Measurements from ENCODE around the gene DEPDC1B. TPM values are rescaled to one million over a fixed set of nuclear protein-coding genes. Genes with fewer than 3 reads are reported as not detected.
A peak's percentile ranks its signal among the peaks of the same experiment; 100 is the strongest.

Gene DEPDC1B
- total RNA-seq, 1 experiment from 2014 or later, result 22.2 TPM

DNA sequence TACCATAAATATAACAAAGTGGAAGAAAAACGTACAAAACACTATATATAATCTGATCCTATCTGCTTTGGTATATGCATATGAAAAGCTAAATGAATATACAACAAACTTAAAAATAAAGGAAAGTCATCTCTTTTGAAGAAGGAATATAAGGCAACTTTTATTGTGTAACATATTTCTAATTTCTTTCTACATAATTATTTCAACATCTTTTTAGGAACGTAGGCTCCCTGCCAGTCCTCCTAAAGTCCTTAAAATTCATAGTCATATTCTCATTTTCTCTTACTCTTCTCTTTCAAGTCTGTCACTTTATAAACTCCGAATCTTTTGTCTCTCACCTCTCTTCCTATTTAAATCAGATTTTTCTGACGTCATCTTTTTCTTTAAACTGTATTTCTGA is 9.6 kb downstream of the DEPDC1B start:
- in situ Hi-C loops (cut with HindIII; ENCODE audit: low pct_unique_long_range_greater_than_20kb, low sequenced_read_pairs) (no loop called here), intact Hi-C loops (cut with micrococcal nuclease; ENCODE audit: unreplicated experiment) (no loop called here)
- H3K27me3 ChIP-seq (ENCODE audit: control insufficient read depth, insufficient read depth, low read length), result no peaks in the 10 kb centered on the region
- no peaks in the 10 kb centered on the region for H3K9me3 ChIP-seq (ENCODE audit: control insufficient read depth, insufficient read depth, low read depth, low read length)
- no peak overlapping the region for H3K4me3 ChIP-seq (ENCODE audit: low read depth in 2 of 2, low read length in 2 of 2)
- TF ChIP-seq POLR2AphosphoS5 (IDR thresholded peaks at IDR 0.05; ENCODE audit: low read depth, low read length) (no peak), SIN3A (IDR thresholded peaks at IDR 0.05; ENCODE audit: borderline replicate concordance, insufficient read depth, low read depth, low read length) (no peak), TCF7L2 (IDR thresholded peaks at IDR 0.05; ENCODE audit: low read depth, low read length) (no peak)
- TF ChIP-seq, protein P1, sequence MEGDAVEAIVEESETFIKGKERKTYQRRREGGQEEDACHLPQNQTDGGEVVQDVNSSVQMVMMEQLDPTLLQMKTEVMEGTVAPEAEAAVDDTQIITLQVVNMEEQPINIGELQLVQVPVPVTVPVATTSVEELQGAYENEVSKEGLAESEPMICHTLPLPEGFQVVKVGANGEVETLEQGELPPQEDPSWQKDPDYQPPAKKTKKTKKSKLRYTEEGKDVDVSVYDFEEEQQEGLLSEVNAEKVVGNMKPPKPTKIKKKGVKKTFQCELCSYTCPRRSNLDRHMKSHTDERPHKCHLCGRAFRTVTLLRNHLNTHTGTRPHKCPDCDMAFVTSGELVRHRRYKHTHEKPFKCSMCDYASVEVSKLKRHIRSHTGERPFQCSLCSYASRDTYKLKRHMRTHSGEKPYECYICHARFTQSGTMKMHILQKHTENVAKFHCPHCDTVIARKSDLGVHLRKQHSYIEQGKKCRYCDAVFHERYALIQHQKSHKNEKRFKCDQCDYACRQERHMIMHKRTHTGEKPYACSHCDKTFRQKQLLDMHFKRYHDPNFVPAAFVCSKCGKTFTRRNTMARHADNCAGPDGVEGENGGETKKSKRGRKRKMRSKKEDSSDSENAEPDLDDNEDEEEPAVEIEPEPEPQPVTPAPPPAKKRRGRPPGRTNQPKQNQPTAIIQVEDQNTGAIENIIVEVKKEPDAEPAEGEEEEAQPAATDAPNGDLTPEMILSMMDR (IDR thresholded peaks at IDR 0.05), result no peak
- TF ChIP-seq, protein P2, sequence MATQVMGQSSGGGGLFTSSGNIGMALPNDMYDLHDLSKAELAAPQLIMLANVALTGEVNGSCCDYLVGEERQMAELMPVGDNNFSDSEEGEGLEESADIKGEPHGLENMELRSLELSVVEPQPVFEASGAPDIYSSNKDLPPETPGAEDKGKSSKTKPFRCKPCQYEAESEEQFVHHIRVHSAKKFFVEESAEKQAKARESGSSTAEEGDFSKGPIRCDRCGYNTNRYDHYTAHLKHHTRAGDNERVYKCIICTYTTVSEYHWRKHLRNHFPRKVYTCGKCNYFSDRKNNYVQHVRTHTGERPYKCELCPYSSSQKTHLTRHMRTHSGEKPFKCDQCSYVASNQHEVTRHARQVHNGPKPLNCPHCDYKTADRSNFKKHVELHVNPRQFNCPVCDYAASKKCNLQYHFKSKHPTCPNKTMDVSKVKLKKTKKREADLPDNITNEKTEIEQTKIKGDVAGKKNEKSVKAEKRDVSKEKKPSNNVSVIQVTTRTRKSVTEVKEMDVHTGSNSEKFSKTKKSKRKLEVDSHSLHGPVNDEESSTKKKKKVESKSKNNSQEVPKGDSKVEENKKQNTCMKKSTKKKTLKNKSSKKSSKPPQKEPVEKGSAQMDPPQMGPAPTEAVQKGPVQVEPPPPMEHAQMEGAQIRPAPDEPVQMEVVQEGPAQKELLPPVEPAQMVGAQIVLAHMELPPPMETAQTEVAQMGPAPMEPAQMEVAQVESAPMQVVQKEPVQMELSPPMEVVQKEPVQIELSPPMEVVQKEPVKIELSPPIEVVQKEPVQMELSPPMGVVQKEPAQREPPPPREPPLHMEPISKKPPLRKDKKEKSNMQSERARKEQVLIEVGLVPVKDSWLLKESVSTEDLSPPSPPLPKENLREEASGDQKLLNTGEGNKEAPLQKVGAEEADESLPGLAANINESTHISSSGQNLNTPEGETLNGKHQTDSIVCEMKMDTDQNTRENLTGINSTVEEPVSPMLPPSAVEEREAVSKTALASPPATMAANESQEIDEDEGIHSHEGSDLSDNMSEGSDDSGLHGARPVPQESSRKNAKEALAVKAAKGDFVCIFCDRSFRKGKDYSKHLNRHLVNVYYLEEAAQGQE (IDR thresholded peaks at IDR 0.05; ENCODE audit: insufficient read depth in 1 of 2, low read depth in 2 of 2, low read length in 1 of 2), result no peak
- no peak for DNase-seq (ENCODE audit: low read depth, low spot score)
- ChIA-PET CTCF (no interaction called here), POLR2A (no interaction called here)
- H3K4me1 ChIP-seq (ENCODE audit: control insufficient read depth, insufficient read depth, low read length), result no peaks in the 10 kb centered on the region
- no peak for ATAC-seq
- H3K27ac ChIP-seq (ENCODE audit: low read length), result no peak overlapping the region
- BruUV-seq (replicated peaks), result no TSS peak
- no peaks in the 10 kb centered on the region for H3K36me3 ChIP-seq (ENCODE audit: control insufficient read depth, insufficient read depth, low read length)

DNA sequence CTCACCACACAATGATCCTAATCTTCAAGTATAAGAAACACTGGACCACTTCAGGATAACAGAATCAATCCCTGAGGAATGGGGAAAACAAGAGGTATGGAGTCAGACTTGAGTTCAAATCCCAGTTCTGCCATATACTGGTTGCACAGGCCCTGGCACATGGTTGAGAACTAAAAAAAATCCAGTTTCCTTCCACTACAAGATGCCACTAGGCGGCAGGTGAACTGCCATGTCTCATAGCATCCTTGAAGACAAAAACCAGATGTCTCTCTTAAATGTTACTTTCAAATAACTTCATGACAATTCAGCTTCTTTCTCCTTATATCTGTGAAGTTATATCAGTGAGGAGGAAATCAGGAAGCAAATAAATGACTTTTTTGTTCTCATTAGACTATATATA is 11.0 kb downstream of the DEPDC1B start:
- TF ChIP-seq SIN3A (IDR thresholded peaks at IDR 0.05; ENCODE audit: borderline replicate concordance, insufficient read depth, low read depth, low read length) (no peak), TCF7L2 (IDR thresholded peaks at IDR 0.05; ENCODE audit: low read depth, low read length) (no peak)
- CTCF ChIA-PET, result interaction anchor here (0.9 kb wide), 1 partner anchor 11 kb away, joined by 4 read pairs; the partner anchor contains the start of gene DEPDC1B
- BruUV-seq (replicated peaks), result no TSS peak
- intact Hi-C loops (cut with micrococcal nuclease; ENCODE audit: unreplicated experiment), result loop anchor here (10.0 kb wide), 1 partner anchor 246 kb away; no protein-coding TSS in a partner anchor
- no peaks in the 10 kb centered on the region for H3K4me1 ChIP-seq (ENCODE audit: control insufficient read depth, insufficient read depth, low read length)
- no peaks in the 10 kb centered on the region for H3K27me3 ChIP-seq (ENCODE audit: control insufficient read depth, insufficient read depth, low read length)
- no peak overlapping the region for H3K27ac ChIP-seq (ENCODE audit: low read length)
- POLR2A ChIA-PET, result no interaction called here
- ATAC-seq (no peak), DNase-seq (ENCODE audit: low read depth, low spot score) (no peak)
- H3K9me3 ChIP-seq (ENCODE audit: control insufficient read depth, insufficient read depth, low read depth, low read length), result no peaks in the 10 kb centered on the region
- no peak overlapping the region for H3K4me3 ChIP-seq (ENCODE audit: low read depth in 2 of 2, low read length in 2 of 2)
- no peaks in the 10 kb centered on the region for H3K36me3 ChIP-seq (ENCODE audit: control insufficient read depth, insufficient read depth, low read length)
- in situ Hi-C loops (cut with HindIII; ENCODE audit: low pct_unique_long_range_greater_than_20kb, low sequenced_read_pairs), result no loop called here

GRCh38 chr5:60687927-60688720 is 11.8 kb downstream of the DEPDC1B start:
- CTCF ChIA-PET, result interaction anchor here (0.6 to 1.7 kb wide), 2 partner anchors 9 to 12 kb away, joined by 3 to 4 read pairs; partner anchors contain the start of gene DEPDC1B
- no peaks in the 10 kb centered on the region for H3K9me3 ChIP-seq (ENCODE audit: control insufficient read depth, insufficient read depth, low read depth, low read length)
- TF ChIP-seq, protein P1 (IDR thresholded peaks at IDR 0.05), result peak; percentile 62
- TF ChIP-seq, protein P2 (IDR thresholded peaks at IDR 0.05; ENCODE audit: insufficient read depth in 1 of 2, low read depth in 2 of 2, low read length in 1 of 2), result no peak
- no peak for TF ChIP-seq TCF7L2 (IDR thresholded peaks at IDR 0.05; ENCODE audit: low read depth, low read length)
- no peak for TF ChIP-seq SIN3A (IDR thresholded peaks at IDR 0.05; ENCODE audit: borderline replicate concordance, insufficient read depth, low read depth, low read length)
- no TSS peak for BruUV-seq (replicated peaks)
- DNase-seq (ENCODE audit: low read depth, low spot score), result no peak
- H3K4me3 ChIP-seq (ENCODE audit: low read depth in 2 of 2, low read length in 2 of 2), result no peak overlapping the region
- in situ Hi-C loops (cut with HindIII; ENCODE audit: low pct_unique_long_range_greater_than_20kb, low sequenced_read_pairs) (no loop called here), intact Hi-C loops (cut with micrococcal nuclease; ENCODE audit: unreplicated experiment) (loop anchor here (10.0 kb wide), 1 partner anchor 247 kb away; no protein-coding TSS in a partner anchor)
- peak; percentile 100 for ATAC-seq
- no peaks in the 10 kb centered on the region for H3K27me3 ChIP-seq (ENCODE audit: control insufficient read depth, insufficient read depth, low read length)
- POLR2A ChIA-PET, result interaction anchor here (0.7 kb wide), 1 partner anchor 12 kb away, joined by 4 read pairs; the partner anchor contains the start of gene DEPDC1B
- H3K27ac ChIP-seq (ENCODE audit: low read length), result no peak overlapping the region
- H3K36me3 ChIP-seq (ENCODE audit: control insufficient read depth, insufficient read depth, low read length), result no peaks in the 10 kb centered on the region
- H3K4me1 ChIP-seq (ENCODE audit: control insufficient read depth, insufficient read depth, low read length), result no peaks in the 10 kb centered on the region
